ENCODE measurements around the gene AKAP6.

AKAP6 gene

GRCh38 chr14:32377046-32377646 is 48.0 kb downstream of the AKAP6 start:
- no peaks in the 10 kb centered on the region for H3K9me3 Mint-ChIP-seq
- no peak overlapping the region for H3K4me3 Mint-ChIP-seq
- no peak for TF ChIP-seq CTCF (IDR thresholded peaks at IDR 0.05; ENCODE audit: unreplicated experiment in 3 of 3)
- H3K36me3 Mint-ChIP-seq (ENCODE audit: low read depth): no peaks in the 10 kb centered on the region
- H3K27me3 Mint-ChIP-seq (ENCODE audit: low read depth): no peaks in the 10 kb centered on the region
- no peak overlapping the region for H3K27ac Mint-ChIP-seq
- peaks cover 6% of the 10 kb centered on the region for H3K4me1 Mint-ChIP-seq

GRCh38 chr14:32378284-32378683 is 49.2 kb downstream of the AKAP6 start:
- no peak for TF ChIP-seq CTCF (IDR thresholded peaks at IDR 0.05; ENCODE audit: unreplicated experiment in 3 of 3)
- peaks cover 6% of the 10 kb centered on the region for H3K4me1 Mint-ChIP-seq
- H3K9me3 Mint-ChIP-seq: no peaks in the 10 kb centered on the region
- H3K27ac Mint-ChIP-seq: no peak overlapping the region
- H3K36me3 Mint-ChIP-seq (ENCODE audit: low read depth): no peaks in the 10 kb centered on the region
- H3K4me3 Mint-ChIP-seq: no peak overlapping the region
- H3K27me3 Mint-ChIP-seq (ENCODE audit: low read depth): no peaks in the 10 kb centered on the region

GRCh38 chr14:32379447-32379846 is 50.3 kb downstream of the AKAP6 start:
- Mint-ChIP-seq H3K9me3 (no peaks in the 10 kb centered on the region), H3K4me3 (no peak overlapping the region), H3K27ac (no peak overlapping the region), H3K36me3 (ENCODE audit: low read depth) (no peaks in the 10 kb centered on the region), H3K27me3 (ENCODE audit: low read depth) (no peaks in the 10 kb centered on the region), H3K4me1 (peaks cover 6% of the 10 kb centered on the region)
- no peak for TF ChIP-seq CTCF (IDR thresholded peaks at IDR 0.05; ENCODE audit: unreplicated experiment in 3 of 3)

GRCh38 chr14:32381869-32382268 is 52.8 kb downstream of the AKAP6 start:
- Mint-ChIP-seq H3K4me1 (peaks cover 6% of the 10 kb centered on the region), H3K9me3 (peaks cover 1% of the 10 kb centered on the region), H3K27ac (no peak overlapping the region), H3K4me3 (no peak overlapping the region), H3K27me3 (ENCODE audit: low read depth) (no peaks in the 10 kb centered on the region), H3K36me3 (ENCODE audit: low read depth) (no peaks in the 10 kb centered on the region)
- TF ChIP-seq CTCF (IDR thresholded peaks at IDR 0.05; ENCODE audit: unreplicated experiment in 3 of 3): no peak

GRCh38 chr14:32382704-32383103 is 53.6 kb downstream of the AKAP6 start:
- Mint-ChIP-seq H3K4me1 (peaks cover 6% of the 10 kb centered on the region), H3K4me3 (no peak overlapping the region), H3K9me3 (peaks cover 7% of the 10 kb centered on the region), H3K36me3 (ENCODE audit: low read depth) (no peaks in the 10 kb centered on the region), H3K27me3 (ENCODE audit: low read depth) (no peaks in the 10 kb centered on the region), H3K27ac (no peak overlapping the region)
- TF ChIP-seq CTCF (IDR thresholded peaks at IDR 0.05; ENCODE audit: unreplicated experiment in 3 of 3): peak in 2 of 3 experiments; percentile 13 to 42

GRCh38 chr14:32383364-32384009 is 54.4 kb downstream of the AKAP6 start:
- no peak overlapping the region for H3K27ac Mint-ChIP-seq
- no peaks in the 10 kb centered on the region for H3K36me3 Mint-ChIP-seq (ENCODE audit: low read depth)
- H3K4me1 Mint-ChIP-seq: peaks cover 6% of the 10 kb centered on the region
- H3K4me3 Mint-ChIP-seq: no peak overlapping the region
- H3K9me3 Mint-ChIP-seq: peaks cover 13% of the 10 kb centered on the region
- no peaks in the 10 kb centered on the region for H3K27me3 Mint-ChIP-seq (ENCODE audit: low read depth)
- TF ChIP-seq CTCF (IDR thresholded peaks at IDR 0.05; ENCODE audit: unreplicated experiment in 3 of 3): no peak
